GM23338 (cell line): ENCODE measurements around the gene SP6. TPM values are rescaled to one million over a fixed set of nuclear protein-coding genes. Genes with fewer than 3 reads are reported as not detected.

Experiments
- ATAC-seq: fragments of 200-7000 bp; cut with Tn5 transposase; 3 replicates; pipeline ENCODE4 v1.9.1; 2020
- DNase-seq: peaks from one replicate; pipeline ENCODE4 v3.0.0-alpha.2; 2015; ENCODE audit warnings: low spot score
- H2AFZ ChIP-seq: fragments of 200-600 bp; sonication (generic); 2 replicates; pipeline ENCODE4 v1.8.0; 2016; ENCODE audit warnings: antibody characterized with exemption, mild to moderate bottlenecking, moderate library complexity
- H3F3A ChIP-seq: fragments of 200-600 bp; sonication (generic); replicated peaks from 2 replicates; pipeline ENCODE4 v1.8.0; 2017; ENCODE audit warnings: antibody characterized with exemption, mixed run types, low read depth
- H3K27ac ChIP-seq: fragments of 200-600 bp; sonication (generic); 2 replicates; pipeline ENCODE4 v1.6.1; 2016; ENCODE audit warnings: low read depth
- H3K27me3 ChIP-seq: fragments of 200-600 bp; sonication (generic); 2 replicates; pipeline ENCODE4 v1.8.0; 2016; ENCODE audit warnings: mild to moderate bottlenecking, mixed run types, moderate library complexity; ENCODE audit not compliant: insufficient read depth
- H3K36me3 ChIP-seq: fragments of 200-600 bp; sonication (generic); 2 replicates; pipeline ENCODE4 v1.8.0; 2016; ENCODE audit warnings: mild to moderate bottlenecking; ENCODE audit not compliant: insufficient read depth
- H3K4me1 ChIP-seq: fragments of 200-600 bp; sonication (generic); 2 replicates; pipeline ENCODE4 v1.8.0; 2016; ENCODE audit warnings: mild to moderate bottlenecking, moderate library complexity; ENCODE audit not compliant: insufficient read depth
- H3K4me2 ChIP-seq: fragments of 200-600 bp; sonication (generic); 2 replicates; pipeline ENCODE4 v1.7.1; 2017; ENCODE audit warnings: mixed run types
- H3K4me3 ChIP-seq: fragments of 200-600 bp; sonication (generic); 2 replicates; pipeline ENCODE4 v1.6.1; 2016; ENCODE audit warnings: mixed run types
- H3K79me2 ChIP-seq: fragments of 200-600 bp; sonication (generic); replicated peaks from 2 replicates; pipeline ENCODE4 v1.8.0; 2017; ENCODE audit warnings: mild to moderate bottlenecking; ENCODE audit not compliant: insufficient read depth
- H3K9me2 ChIP-seq: fragments of 200-600 bp; sonication (generic); 2 replicates; pipeline ENCODE4 v1.8.0; 2017; ENCODE audit not compliant: insufficient read depth
- H4K20me1 ChIP-seq: fragments of 200-600 bp; sonication (generic); replicated peaks from 2 replicates; pipeline ENCODE4 v1.8.0; 2017; ENCODE audit warnings: mild to moderate bottlenecking; ENCODE audit not compliant: insufficient read depth
- H3K27ac Mint-ChIP-seq: 2 replicates; pipeline ENCODE4 v1.8.0; 2020; ENCODE audit warnings: inconsistent platforms, mild to moderate bottlenecking, moderate library complexity, mixed read lengths
- H3K27me3 Mint-ChIP-seq: 3 replicates; pipeline ENCODE4 v1.8.0; 2022; ENCODE audit warnings: low read depth, mild to moderate bottlenecking, moderate library complexity, mixed read lengths, inconsistent platforms; ENCODE audit not compliant: insufficient read depth, poor library complexity
- H3K36me3 Mint-ChIP-seq: 3 replicates; pipeline ENCODE4 v1.8.0; 2021; ENCODE audit warnings: low read depth, mild to moderate bottlenecking, inconsistent platforms, moderate library complexity, mixed read lengths
- H3K4me1 Mint-ChIP-seq: 3 replicates; pipeline ENCODE4 v1.8.0; 2020; ENCODE audit warnings: mild to moderate bottlenecking, inconsistent platforms, mixed read lengths
- H3K4me3 Mint-ChIP-seq: 3 replicates; pipeline ENCODE4 v1.8.0; 2021; ENCODE audit warnings: moderate library complexity, mild to moderate bottlenecking, inconsistent platforms, mixed read lengths
- H3K9me3 Mint-ChIP-seq: 3 replicates; pipeline ENCODE4 v1.8.0; 2020; ENCODE audit warnings: moderate library complexity, mild to moderate bottlenecking, inconsistent platforms, mixed read lengths
- CREB1 ChIP-seq: fragments of 250-450 bp; sonication (Bioruptor Pico); IDR thresholded peaks from 2 replicates; pipeline ENCODE4 v1.5.0; 2020; ENCODE audit warnings: low read depth, mild to moderate bottlenecking, moderate library complexity
- EZH2 ChIP-seq: fragments of 200-600 bp; sonication (generic); IDR thresholded peaks from one replicate; pipeline ENCODE4 v1.8.0; 2017; ENCODE audit warnings: antibody characterized with exemption, mild to moderate bottlenecking, low read depth; ENCODE audit not compliant: unreplicated experiment
- EZH2phosphoT487 ChIP-seq: fragments of 200-600 bp; sonication (generic); IDR thresholded peaks from one replicate; pipeline ENCODE4 v1.8.1; 2018; ENCODE audit warnings: antibody characterized with exemption; ENCODE audit not compliant: unreplicated experiment
- JUNB ChIP-seq: IDR thresholded peaks from one replicate; pipeline ENCODE4 v1.6.1; 2016; ENCODE audit warnings: antibody characterized with exemption; ENCODE audit not compliant: unreplicated experiment
- NANOG ChIP-seq: IDR thresholded peaks from 2 replicates; pipeline ENCODE4 v1.6.1; 2016; ENCODE audit warnings: antibody characterized with exemption, borderline replicate concordance
- POLR2AphosphoS5 ChIP-seq: IDR thresholded peaks from 2 replicates; pipeline ENCODE4 v1.6.1; 2016; ENCODE audit warnings: antibody characterized with exemption, low read depth
- STAT1 ChIP-seq: IDR thresholded peaks from one replicate; pipeline ENCODE4 v1.6.1; 2016; ENCODE audit warnings: antibody characterized with exemption; ENCODE audit not compliant: unreplicated experiment
- ZNF114 ChIP-seq: fragments of 250-450 bp; sonication (Bioruptor Pico); IDR thresholded peaks from 2 replicates; pipeline ENCODE4 v1.5.0; 2020; ENCODE audit warnings: mild to moderate bottlenecking, moderate library complexity
- ZNF331 ChIP-seq: fragments of 250-450 bp; sonication (Bioruptor Pico); IDR thresholded peaks from 2 replicates; pipeline ENCODE4 v1.5.0; 2020; ENCODE audit warnings: low read depth, mild to moderate bottlenecking, moderate library complexity
- polyA plus RNA-seq: library from polyadenylated mRNA; unstranded; fragments of >200 nt; fragmentation: Nextera tagmentation; extraction: Ambion mirVana; gene quantifications from 2 replicates; pipeline ENCODE4 v1.2.1, GENCODE V29; 2016
- total RNA-seq: library from RNA; depleted of rRNA; stranded (reverse); fragments of >200 nt; shearing (Covaris generic); gene quantifications from 2 replicates; pipeline ENCODE4 v1.2.3, GENCODE V29; 2014
- TF ChIP-seq, protein P1 (sequence below): IDR thresholded peaks from one replicate; pipeline ENCODE4 v1.6.1; 2018; ENCODE audit warnings: antibody characterized with exemption; ENCODE audit not compliant: unreplicated experiment
- TF ChIP-seq, protein P2 (sequence below): IDR thresholded peaks from 2 replicates; pipeline ENCODE4 v1.6.1; 2016; ENCODE audit warnings: antibody characterized with exemption
- TF ChIP-seq, protein P3 (sequence below): fragments of 250-450 bp; sonication (Bioruptor Pico); IDR thresholded peaks from 2 replicates; pipeline ENCODE4 v1.5.0; 2020; ENCODE audit warnings: mild to moderate bottlenecking, moderate library complexity
- TF ChIP-seq, protein P4 (sequence below), 2 experiments: fragments of 200-600 bp in 1 of 2; sonication (generic) in 1 of 2; conservative IDR thresholded peaks; 2 replicates each; pipeline versions ENCODE4 v1.5.1 to v1.6.1; 2016 to 2017; ENCODE audit warnings: antibody characterized with exemption in 2 of 2, low read depth in 2 of 2, mild to moderate bottlenecking in 2 of 2, moderate library complexity in 1 of 2

The SP6 gene
- total and polyA plus RNA-seq, 2 experiments from 2014 or later: 0.13 to 1.0 TPM

DNA sequence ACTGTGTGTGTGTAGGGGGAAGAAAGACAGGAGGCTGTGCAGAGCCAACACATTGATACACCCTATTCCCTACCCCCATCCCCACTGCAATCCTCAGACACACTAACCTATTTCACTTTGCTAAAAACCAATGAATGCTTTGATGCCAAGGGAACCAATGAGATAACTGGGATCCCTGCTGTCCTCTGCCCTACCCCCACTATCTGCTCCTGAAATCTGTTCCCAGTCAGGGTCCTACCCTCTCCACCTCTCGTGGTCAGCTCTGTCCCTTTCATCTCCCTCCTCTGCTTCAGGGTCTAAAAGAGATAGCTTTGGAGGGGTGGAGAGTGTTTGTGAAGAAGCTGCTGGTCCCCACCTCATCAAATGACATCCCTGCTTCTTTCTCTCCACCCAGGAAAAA is 19.1 kb upstream of the SP6 start:
- H3K36me3 Mint-ChIP-seq: no peaks in the 10 kb centered on the region
- Histone ChIP-seq H3K4me1 (peaks cover 38% of the 10 kb centered on the region), H3K4me2 (peak overlapping the region; percentile 67), H3F3A (peaks cover 6% of the 10 kb centered on the region; the same call in 1 of the 2 replicates), H3K4me3 (0 out of 2 replicates have a peak overlapping the region, but pooled peaks have one; percentile 26), H3K27ac (no peak overlapping the region), H3K36me3 (no peaks in the 10 kb centered on the region), H4K20me1 (peaks cover 5% of the 10 kb centered on the region; the same call in 1 of the 2 replicates), H2AFZ (no peak overlapping the region), H3K27me3 (peaks cover 69% of the 10 kb centered on the region), H3K9me2 (no peaks in the 10 kb centered on the region), H3K79me2 (no peaks in the 10 kb centered on the region)
- DNase-seq: peak; percentile 8
- H3K4me1 Mint-ChIP-seq: peaks cover 47% of the 10 kb centered on the region
- 0 out of 3 replicates have a peak overlapping the region, but pooled peaks have one; percentile 28 for H3K4me3 Mint-ChIP-seq
- no peak; the same call in 2 of the 3 replicates for ATAC-seq
- TF ChIP-seq, protein P1, sequence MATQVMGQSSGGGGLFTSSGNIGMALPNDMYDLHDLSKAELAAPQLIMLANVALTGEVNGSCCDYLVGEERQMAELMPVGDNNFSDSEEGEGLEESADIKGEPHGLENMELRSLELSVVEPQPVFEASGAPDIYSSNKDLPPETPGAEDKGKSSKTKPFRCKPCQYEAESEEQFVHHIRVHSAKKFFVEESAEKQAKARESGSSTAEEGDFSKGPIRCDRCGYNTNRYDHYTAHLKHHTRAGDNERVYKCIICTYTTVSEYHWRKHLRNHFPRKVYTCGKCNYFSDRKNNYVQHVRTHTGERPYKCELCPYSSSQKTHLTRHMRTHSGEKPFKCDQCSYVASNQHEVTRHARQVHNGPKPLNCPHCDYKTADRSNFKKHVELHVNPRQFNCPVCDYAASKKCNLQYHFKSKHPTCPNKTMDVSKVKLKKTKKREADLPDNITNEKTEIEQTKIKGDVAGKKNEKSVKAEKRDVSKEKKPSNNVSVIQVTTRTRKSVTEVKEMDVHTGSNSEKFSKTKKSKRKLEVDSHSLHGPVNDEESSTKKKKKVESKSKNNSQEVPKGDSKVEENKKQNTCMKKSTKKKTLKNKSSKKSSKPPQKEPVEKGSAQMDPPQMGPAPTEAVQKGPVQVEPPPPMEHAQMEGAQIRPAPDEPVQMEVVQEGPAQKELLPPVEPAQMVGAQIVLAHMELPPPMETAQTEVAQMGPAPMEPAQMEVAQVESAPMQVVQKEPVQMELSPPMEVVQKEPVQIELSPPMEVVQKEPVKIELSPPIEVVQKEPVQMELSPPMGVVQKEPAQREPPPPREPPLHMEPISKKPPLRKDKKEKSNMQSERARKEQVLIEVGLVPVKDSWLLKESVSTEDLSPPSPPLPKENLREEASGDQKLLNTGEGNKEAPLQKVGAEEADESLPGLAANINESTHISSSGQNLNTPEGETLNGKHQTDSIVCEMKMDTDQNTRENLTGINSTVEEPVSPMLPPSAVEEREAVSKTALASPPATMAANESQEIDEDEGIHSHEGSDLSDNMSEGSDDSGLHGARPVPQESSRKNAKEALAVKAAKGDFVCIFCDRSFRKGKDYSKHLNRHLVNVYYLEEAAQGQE: no peak
- TF ChIP-seq JUNB (no peak), CREB1 (CRISPR knock-in tag) (no peak), NANOG (no peak), ZNF331 (CRISPR knock-in tag) (no peak), ZNF114 (CRISPR knock-in tag) (no peak), STAT1 (no peak), EZH2phosphoT487 (no peak), EZH2 (no peak), POLR2AphosphoS5 (no peak)
- TF ChIP-seq, protein P2, sequence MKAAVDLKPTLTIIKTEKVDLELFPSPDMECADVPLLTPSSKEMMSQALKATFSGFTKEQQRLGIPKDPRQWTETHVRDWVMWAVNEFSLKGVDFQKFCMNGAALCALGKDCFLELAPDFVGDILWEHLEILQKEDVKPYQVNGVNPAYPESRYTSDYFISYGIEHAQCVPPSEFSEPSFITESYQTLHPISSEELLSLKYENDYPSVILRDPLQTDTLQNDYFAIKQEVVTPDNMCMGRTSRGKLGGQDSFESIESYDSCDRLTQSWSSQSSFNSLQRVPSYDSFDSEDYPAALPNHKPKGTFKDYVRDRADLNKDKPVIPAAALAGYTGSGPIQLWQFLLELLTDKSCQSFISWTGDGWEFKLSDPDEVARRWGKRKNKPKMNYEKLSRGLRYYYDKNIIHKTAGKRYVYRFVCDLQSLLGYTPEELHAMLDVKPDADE: no peak
- TF ChIP-seq, protein P3, sequence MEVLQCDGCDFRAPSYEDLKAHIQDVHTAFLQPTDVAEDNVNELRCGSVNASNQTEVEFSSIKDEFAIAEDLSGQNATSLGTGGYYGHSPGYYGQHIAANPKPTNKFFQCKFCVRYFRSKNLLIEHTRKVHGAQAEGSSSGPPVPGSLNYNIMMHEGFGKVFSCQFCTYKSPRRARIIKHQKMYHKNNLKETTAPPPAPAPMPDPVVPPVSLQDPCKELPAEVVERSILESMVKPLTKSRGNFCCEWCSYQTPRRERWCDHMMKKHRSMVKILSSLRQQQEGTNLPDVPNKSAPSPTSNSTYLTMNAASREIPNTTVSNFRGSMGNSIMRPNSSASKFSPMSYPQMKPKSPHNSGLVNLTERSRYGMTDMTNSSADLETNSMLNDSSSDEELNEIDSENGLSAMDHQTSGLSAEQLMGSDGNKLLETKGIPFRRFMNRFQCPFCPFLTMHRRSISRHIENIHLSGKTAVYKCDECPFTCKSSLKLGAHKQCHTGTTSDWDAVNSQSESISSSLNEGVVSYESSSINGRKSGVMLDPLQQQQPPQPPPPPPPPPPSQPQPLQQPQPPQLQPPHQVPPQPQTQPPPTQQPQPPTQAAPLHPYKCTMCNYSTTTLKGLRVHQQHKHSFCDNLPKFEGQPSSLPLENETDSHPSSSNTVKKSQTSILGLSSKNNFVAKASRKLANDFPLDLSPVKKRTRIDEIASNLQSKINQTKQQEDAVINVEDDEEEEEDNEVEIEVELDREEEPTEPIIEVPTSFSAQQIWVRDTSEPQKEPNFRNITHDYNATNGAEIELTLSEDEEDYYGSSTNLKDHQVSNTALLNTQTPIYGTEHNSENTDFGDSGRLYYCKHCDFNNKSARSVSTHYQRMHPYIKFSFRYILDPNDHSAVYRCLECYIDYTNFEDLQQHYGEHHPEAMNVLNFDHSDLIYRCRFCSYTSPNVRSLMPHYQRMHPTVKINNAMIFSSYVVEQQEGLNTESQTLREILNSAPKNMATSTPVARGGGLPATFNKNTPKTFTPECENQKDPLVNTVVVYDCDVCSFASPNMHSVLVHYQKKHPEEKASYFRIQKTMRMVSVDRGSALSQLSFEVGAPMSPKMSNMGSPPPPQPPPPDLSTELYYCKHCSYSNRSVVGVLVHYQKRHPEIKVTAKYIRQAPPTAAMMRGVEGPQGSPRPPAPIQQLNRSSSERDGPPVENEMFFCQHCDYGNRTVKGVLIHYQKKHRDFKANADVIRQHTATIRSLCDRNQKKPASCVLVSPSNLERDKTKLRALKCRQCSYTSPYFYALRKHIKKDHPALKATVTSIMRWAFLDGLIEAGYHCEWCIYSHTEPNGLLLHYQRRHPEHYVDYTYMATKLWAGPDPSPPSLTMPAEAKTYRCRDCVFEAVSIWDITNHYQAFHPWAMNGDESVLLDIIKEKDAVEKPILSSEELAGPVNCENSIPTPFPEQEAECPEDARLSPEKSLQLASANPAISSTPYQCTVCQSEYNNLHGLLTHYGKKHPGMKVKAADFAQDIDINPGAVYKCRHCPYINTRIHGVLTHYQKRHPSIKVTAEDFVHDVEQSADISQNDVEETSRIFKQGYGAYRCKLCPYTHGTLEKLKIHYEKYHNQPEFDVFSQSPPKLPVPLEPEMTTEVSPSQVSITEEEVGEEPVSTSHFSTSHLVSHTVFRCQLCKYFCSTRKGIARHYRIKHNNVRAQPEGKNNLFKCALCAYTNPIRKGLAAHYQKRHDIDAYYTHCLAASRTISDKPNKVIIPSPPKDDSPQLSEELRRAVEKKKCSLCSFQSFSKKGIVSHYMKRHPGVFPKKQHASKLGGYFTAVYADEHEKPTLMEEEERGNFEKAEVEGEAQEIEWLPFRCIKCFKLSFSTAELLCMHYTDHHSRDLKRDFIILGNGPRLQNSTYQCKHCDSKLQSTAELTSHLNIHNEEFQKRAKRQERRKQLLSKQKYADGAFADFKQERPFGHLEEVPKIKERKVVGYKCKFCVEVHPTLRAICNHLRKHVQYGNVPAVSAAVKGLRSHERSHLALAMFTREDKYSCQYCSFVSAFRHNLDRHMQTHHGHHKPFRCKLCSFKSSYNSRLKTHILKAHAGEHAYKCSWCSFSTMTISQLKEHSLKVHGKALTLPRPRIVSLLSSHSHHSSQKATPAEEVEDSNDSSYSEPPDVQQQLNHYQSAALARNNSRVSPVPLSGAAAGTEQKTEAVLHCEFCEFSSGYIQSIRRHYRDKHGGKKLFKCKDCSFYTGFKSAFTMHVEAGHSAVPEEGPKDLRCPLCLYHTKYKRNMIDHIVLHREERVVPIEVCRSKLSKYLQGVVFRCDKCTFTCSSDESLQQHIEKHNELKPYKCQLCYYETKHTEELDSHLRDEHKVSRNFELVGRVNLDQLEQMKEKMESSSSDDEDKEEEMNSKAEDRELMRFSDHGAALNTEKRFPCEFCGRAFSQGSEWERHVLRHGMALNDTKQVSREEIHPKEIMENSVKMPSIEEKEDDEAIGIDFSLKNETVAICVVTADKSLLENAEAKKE: no peak
- TF ChIP-seq, protein P4, sequence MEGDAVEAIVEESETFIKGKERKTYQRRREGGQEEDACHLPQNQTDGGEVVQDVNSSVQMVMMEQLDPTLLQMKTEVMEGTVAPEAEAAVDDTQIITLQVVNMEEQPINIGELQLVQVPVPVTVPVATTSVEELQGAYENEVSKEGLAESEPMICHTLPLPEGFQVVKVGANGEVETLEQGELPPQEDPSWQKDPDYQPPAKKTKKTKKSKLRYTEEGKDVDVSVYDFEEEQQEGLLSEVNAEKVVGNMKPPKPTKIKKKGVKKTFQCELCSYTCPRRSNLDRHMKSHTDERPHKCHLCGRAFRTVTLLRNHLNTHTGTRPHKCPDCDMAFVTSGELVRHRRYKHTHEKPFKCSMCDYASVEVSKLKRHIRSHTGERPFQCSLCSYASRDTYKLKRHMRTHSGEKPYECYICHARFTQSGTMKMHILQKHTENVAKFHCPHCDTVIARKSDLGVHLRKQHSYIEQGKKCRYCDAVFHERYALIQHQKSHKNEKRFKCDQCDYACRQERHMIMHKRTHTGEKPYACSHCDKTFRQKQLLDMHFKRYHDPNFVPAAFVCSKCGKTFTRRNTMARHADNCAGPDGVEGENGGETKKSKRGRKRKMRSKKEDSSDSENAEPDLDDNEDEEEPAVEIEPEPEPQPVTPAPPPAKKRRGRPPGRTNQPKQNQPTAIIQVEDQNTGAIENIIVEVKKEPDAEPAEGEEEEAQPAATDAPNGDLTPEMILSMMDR (conservative IDR thresholded peaks at IDR 0.05; ENCODE audit: low read depth in 2 of 2): no peak
- no peaks in the 10 kb centered on the region for H3K9me3 Mint-ChIP-seq
- H3K27ac Mint-ChIP-seq: no peak overlapping the region
- H3K27me3 Mint-ChIP-seq: peaks cover 58% of the 10 kb centered on the region
